GM13977 (cell line): ENCODE measurements around the gene DPH1.
"Not testable (repeated sequence)": the region's sequence is repeated elsewhere in the genome, so short reads cannot be mapped to it uniquely, and the experiment has no call there.

Experiments used
- DNase-seq: peaks from one replicate; pipeline ENCODE4 v3.0.0; 2012; ENCODE audit warnings: low spot score
- CTCF ChIP-seq: IDR thresholded peaks from 2 replicates; pipeline ENCODE4 v1.5.1; 2012; ENCODE audit warnings: mild to moderate bottlenecking, control low read depth; ENCODE audit not compliant: insufficient read depth; ENCODE audit errors: extremely low read depth, missing control alignments
- in situ Hi-C: fragments of 300-500 bp; cut with MboI; formaldehyde crosslinking; loops from one replicate; pipeline ENCODE4 v1.12.0; 2022; ENCODE audit warnings: low sequenced_read_pairs, low pct_unique_long_range_greater_than_20kb, mixed read lengths, inconsistent platforms; ENCODE audit not compliant: unreplicated experiment

Gene DPH1

GRCh38 chr17:2029911-2030778 is at the start of gene DPH1:
Gene DPH1, plus strand, starts transcription at chr17:2030153. Its CDS starts 17 bp downstream, at chr17:2030170.
- no peak for TF ChIP-seq CTCF
- DNase-seq: peak; percentile 93
- in situ Hi-C loops: loop anchor here (25.0 kb wide), 1 partner anchor 318 kb away; the partner anchor contains the start of genes TLCD2 and WDR81

GRCh38 chr17:1980665-1981250 is 49.2 kb upstream of the DPH1 start:
- in situ Hi-C loops: no loop called here
- no peak for DNase-seq
- TF ChIP-seq CTCF: no peak

GRCh38 chr17:1982793-1983366 is 47.1 kb upstream of the DPH1 start:
- DNase-seq, in situ Hi-C loops: not testable (repeated sequence)

- in situ Hi-C loops: no loop called here
- TF ChIP-seq CTCF: no peak
- no peak for DNase-seq
Measured at GRCh38 chr17:1985093-1985492, 44.9 kb upstream of the DPH1 start.

- no peak for TF ChIP-seq CTCF
- no peak for DNase-seq
- in situ Hi-C loops: no loop called here
Measured at GRCh38 chr17:1985686-1986085, 44.3 kb upstream of the DPH1 start.

GRCh38 chr17:1986783-1987451 is 43.0 kb upstream of the DPH1 start:
- in situ Hi-C loops: no loop called here
- DNase-seq: no peak
- TF ChIP-seq CTCF: no peak
